Measurements from ENCODE around the gene EDDM13.
"Not testable (repeated sequence)": the region's sequence is repeated elsewhere in the genome, so short reads cannot be mapped to it uniquely, and the experiment has no call there.

EDDM13 gene

DNA sequence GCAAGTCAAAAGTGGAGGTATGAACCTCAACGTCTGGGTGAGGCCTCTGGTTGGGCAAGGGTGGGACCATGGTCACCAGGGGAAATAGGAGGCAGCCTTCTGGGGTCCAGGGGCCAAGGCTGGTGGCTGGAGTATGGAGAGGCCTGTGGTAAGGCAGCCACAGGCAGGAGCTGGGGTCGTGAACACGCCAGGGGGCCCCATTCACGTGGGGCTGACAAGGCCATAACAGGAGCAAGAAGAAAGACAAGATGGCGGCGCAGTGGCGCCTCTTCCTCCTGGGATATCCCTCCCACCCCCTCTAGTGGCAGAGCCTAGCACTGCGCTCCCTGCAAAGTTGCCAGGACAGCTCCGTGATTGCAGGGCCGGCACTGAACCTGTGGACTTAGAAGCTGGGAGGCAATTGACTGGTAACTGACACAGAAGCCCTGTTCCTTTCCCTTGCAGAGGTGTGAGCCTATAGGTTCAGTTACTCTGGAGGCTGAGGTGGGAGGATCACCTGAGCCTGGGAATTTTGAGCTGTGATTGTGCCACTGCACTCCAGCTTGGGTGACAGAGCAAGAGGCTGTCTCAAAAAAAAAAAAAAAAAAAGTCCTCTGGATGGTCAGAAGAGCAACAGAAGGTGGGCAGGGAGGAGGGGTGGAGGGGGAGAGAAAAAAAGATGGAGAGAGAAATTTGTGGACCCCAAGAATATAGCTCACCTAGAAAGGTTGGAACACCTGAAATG is 19.7 kb upstream of the EDDM13 start:
- ChIA-PET CTCF (interaction anchor here (0.6 to 7.5 kb wide), 43 partner anchors 8 to 1049 kb away, joined by 3 to 130 read pairs (median 6); partner anchors contain the start of gene ZSCAN5A), POLR2A (no interaction called here)
- peak; percentile 85 to 91 (median 90) for DNase-seq
- Histone ChIP-seq H3K27me3 (replicated peaks in 2 of 5; ENCODE audit: control insufficient read depth in 4 of 5, insufficient read depth in 5 of 5, low read length in 4 of 5) (no peaks in the 10 kb centered on the region), H3K27ac (ENCODE audit: insufficient read depth in 1 of 2, low read depth in 1 of 2, low read length in 2 of 2, poor library complexity in 1 of 2, severe bottlenecking in 2 of 2) (no peak overlapping the region), H3K36me3 (ENCODE audit: control insufficient read depth in 4 of 4, insufficient read depth in 4 of 4, low read length in 3 of 4) (no peaks in the 10 kb centered on the region), H3K4me3 (ENCODE audit: control insufficient read depth in 1 of 7, extremely low read depth in 1 of 7, insufficient read depth in 4 of 7, low read depth in 2 of 7, low read length in 6 of 7) (peak overlapping the region in 1 of 7 experiments; percentile 7), H3K4me1 (ENCODE audit: control extremely low read depth in 1 of 4, control insufficient read depth in 4 of 4, insufficient read depth in 4 of 4, low read length in 3 of 4) (no peaks in the 10 kb centered on the region), H3K9me3 (ENCODE audit: control extremely low read depth in 1 of 5, control insufficient read depth in 4 of 5, insufficient read depth in 2 of 5, low read depth in 1 of 5, low read length in 4 of 5) (no peaks in the 10 kb centered on the region)
- WGBS (ENCODE audit: insufficient coverage): 47% methylated on average over 7 of the region's 10 CpGs

DNA sequence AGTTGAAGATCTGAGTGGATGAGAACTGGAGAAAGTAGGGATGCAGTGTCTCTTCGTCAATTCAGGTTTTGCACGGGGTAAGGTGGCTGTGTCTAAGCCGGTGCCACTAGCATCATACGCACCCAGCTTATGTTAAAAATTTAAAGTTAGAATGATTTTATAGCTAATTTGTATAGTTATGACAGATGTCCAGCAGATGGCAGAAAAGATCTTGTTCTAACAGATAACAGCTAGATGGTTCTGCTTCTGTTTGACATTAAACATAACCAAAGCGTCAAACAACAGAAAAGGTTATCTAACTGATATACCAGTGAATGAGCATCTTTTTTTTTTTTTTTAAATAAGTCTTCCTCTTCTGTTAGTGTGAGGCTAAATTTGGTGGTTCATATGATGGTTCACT is 18.8 kb upstream of the EDDM13 start:
- peak; percentile 76 to 87 (median 84) for DNase-seq
- CTCF ChIA-PET: interaction anchor here (0.7 to 7.5 kb wide), 28 partner anchors 7 to 1049 kb away, joined by 3 to 130 read pairs (median 8); partner anchors contain the start of gene ZSCAN5A
- Histone ChIP-seq H3K9me3 (ENCODE audit: control extremely low read depth in 1 of 5, control insufficient read depth in 4 of 5, insufficient read depth in 2 of 5, low read depth in 1 of 5, low read length in 4 of 5) (no peaks in the 10 kb centered on the region), H3K4me3 (ENCODE audit: control insufficient read depth in 1 of 7, extremely low read depth in 1 of 7, insufficient read depth in 4 of 7, low read depth in 2 of 7, low read length in 6 of 7) (no peak overlapping the region), H3K27me3 (replicated peaks in 2 of 5; ENCODE audit: control insufficient read depth in 4 of 5, insufficient read depth in 5 of 5, low read length in 4 of 5) (no peaks in the 10 kb centered on the region), H3K4me1 (ENCODE audit: control extremely low read depth in 1 of 4, control insufficient read depth in 4 of 4, insufficient read depth in 4 of 4, low read length in 3 of 4) (no peaks in the 10 kb centered on the region), H3K27ac (ENCODE audit: insufficient read depth in 1 of 2, low read depth in 1 of 2, low read length in 2 of 2, poor library complexity in 1 of 2, severe bottlenecking in 2 of 2) (no peak overlapping the region), H3K36me3 (ENCODE audit: control insufficient read depth in 4 of 4, insufficient read depth in 4 of 4, low read length in 3 of 4) (no peaks in the 10 kb centered on the region)
- no CpG with 5 or more reads among the region's 5 CpGs for WGBS (ENCODE audit: insufficient coverage)
- POLR2A ChIA-PET: no interaction called here

DNA sequence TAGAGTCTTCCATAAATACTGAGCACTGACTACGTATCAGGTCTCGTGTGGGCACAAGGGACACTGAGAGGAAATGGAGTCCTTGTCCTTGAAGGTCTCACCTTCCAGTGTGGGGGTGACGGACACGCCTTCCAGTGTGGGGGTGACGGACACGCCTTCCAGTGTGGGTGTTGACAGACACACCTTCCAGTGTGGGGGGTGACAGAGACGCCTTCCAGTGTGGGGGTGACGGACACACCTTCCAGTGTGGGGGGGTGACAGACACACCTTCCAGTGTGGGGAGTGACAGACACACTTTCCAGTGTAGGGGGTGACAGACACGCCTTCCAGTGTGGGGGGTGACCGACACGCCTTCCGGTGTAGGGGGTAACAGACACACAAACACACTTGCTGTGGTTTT is 14.3 kb upstream of the EDDM13 start:
- H3K36me3 ChIP-seq (ENCODE audit: control insufficient read depth in 4 of 4, insufficient read depth in 4 of 4, low read length in 3 of 4): peaks cover 0 to 4% (median under 1%) of the 10 kb centered on the region in 4 experiments
- ChIA-PET POLR2A (no interaction called here), CTCF (no interaction called here)
- no peak for DNase-seq
- H3K27me3 ChIP-seq (replicated peaks in 2 of 5; ENCODE audit: control insufficient read depth in 4 of 5, insufficient read depth in 5 of 5, low read length in 4 of 5): no peaks in the 10 kb centered on the region
- 94% methylated on average over 10 of the region's 12 CpGs for WGBS (ENCODE audit: insufficient coverage)
- H3K4me1 ChIP-seq (ENCODE audit: control extremely low read depth in 1 of 4, control insufficient read depth in 4 of 4, insufficient read depth in 4 of 4, low read length in 3 of 4): peaks cover 0 to 3% (median 0%) of the 10 kb centered on the region in 4 experiments
- no peaks in the 10 kb centered on the region for H3K9me3 ChIP-seq (ENCODE audit: control extremely low read depth in 1 of 5, control insufficient read depth in 4 of 5, insufficient read depth in 2 of 5, low read depth in 1 of 5, low read length in 4 of 5)
- H3K4me3 ChIP-seq (ENCODE audit: control insufficient read depth in 1 of 7, extremely low read depth in 1 of 7, insufficient read depth in 4 of 7, low read depth in 2 of 7, low read length in 6 of 7): no peak overlapping the region
- H3K27ac ChIP-seq (ENCODE audit: insufficient read depth in 1 of 2, low read depth in 1 of 2, low read length in 2 of 2, poor library complexity in 1 of 2, severe bottlenecking in 2 of 2): no peak overlapping the region

DNA sequence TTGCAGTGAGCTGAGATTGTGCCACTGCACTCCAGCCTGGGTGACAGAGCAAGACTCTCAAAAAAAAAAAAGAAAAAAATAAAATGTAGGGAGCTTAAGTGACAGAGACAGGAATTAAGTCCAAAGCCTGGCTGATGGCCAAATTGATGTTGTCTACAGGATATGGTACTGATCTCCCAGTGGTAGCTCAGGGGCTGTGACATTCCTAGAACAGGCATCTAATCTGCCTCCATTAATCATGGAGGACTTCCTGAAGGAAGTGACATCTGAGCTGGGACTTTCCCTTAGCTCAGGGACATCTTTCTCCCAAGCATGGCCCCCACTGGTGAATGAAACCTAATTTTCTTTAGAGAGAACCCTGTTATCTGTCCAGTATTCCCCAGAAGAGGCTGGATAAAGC is 11.4 kb upstream of the EDDM13 start:
- DNase-seq: peak in 2 of 3 donors; percentile 3 to 5
- Histone ChIP-seq H3K4me1 (ENCODE audit: control extremely low read depth in 1 of 4, control insufficient read depth in 4 of 4, insufficient read depth in 4 of 4, low read length in 3 of 4) (peaks cover 0 to 3% (median 0%) of the 10 kb centered on the region in 4 experiments), H3K36me3 (ENCODE audit: control insufficient read depth in 4 of 4, insufficient read depth in 4 of 4, low read length in 3 of 4) (peaks cover 0 to 4% (median under 1%) of the 10 kb centered on the region in 4 experiments), H3K4me3 (ENCODE audit: control insufficient read depth in 1 of 7, extremely low read depth in 1 of 7, insufficient read depth in 4 of 7, low read depth in 2 of 7, low read length in 6 of 7) (no peak overlapping the region), H3K9me3 (ENCODE audit: control extremely low read depth in 1 of 5, control insufficient read depth in 4 of 5, insufficient read depth in 2 of 5, low read depth in 1 of 5, low read length in 4 of 5) (no peaks in the 10 kb centered on the region), H3K27ac (ENCODE audit: insufficient read depth in 1 of 2, low read depth in 1 of 2, low read length in 2 of 2, poor library complexity in 1 of 2, severe bottlenecking in 2 of 2) (no peak overlapping the region), H3K27me3 (replicated peaks in 2 of 5; ENCODE audit: control insufficient read depth in 4 of 5, insufficient read depth in 5 of 5, low read length in 4 of 5) (no peaks in the 10 kb centered on the region)
- POLR2A ChIA-PET: no interaction called here
- CTCF ChIA-PET: interaction anchor here (1.1 to 2.5 kb wide), 6 partner anchors 9 to 72 kb away, joined by 3 to 15 read pairs (median 4); no protein-coding TSS in a partner anchor

DNA sequence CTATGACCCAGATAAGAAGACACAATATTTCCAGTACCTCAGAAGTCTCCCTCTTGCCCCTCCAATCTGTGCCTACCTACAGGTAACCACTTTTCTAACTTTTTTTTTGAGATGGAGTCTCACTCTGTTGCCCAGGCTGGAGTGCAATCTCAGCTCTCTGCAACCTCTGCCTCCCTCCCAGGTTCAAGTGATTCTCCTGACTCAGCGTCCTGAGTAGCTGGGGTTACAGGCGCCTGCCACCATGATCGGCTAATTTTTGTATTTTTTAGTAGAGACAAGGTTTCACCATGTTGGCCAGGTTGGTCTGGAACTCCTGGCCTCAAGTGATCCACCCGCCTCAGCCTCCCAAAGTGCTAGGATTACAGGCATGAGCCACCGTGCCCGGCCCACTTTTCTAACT is 10.6 kb upstream of the EDDM13 start:
- H3K4me3 ChIP-seq (ENCODE audit: control insufficient read depth in 1 of 7, extremely low read depth in 1 of 7, insufficient read depth in 4 of 7, low read depth in 2 of 7, low read length in 6 of 7); POLR2A ChIA-PET; H3K27ac ChIP-seq (ENCODE audit: insufficient read depth in 1 of 2, low read depth in 1 of 2, low read length in 2 of 2, poor library complexity in 1 of 2, severe bottlenecking in 2 of 2); H3K27me3 ChIP-seq (replicated peaks in 2 of 5; ENCODE audit: control insufficient read depth in 4 of 5, insufficient read depth in 5 of 5, low read length in 4 of 5); H3K4me1 ChIP-seq (ENCODE audit: control extremely low read depth in 1 of 4, control insufficient read depth in 4 of 4, insufficient read depth in 4 of 4, low read length in 3 of 4); H3K36me3 ChIP-seq (ENCODE audit: control insufficient read depth in 4 of 4, insufficient read depth in 4 of 4, low read length in 3 of 4); DNase-seq; H3K9me3 ChIP-seq (ENCODE audit: control extremely low read depth in 1 of 5, control insufficient read depth in 4 of 5, insufficient read depth in 2 of 5, low read depth in 1 of 5, low read length in 4 of 5): not testable (repeated sequence)
- CTCF ChIA-PET: interaction anchor here (1.4 to 2.5 kb wide), 3 partner anchors 10 to 71 kb away, joined by 3 to 15 read pairs (median 5); no protein-coding TSS in a partner anchor
- 100% methylated on average over 3 of the region's 6 CpGs for WGBS (ENCODE audit: insufficient coverage)

DNA sequence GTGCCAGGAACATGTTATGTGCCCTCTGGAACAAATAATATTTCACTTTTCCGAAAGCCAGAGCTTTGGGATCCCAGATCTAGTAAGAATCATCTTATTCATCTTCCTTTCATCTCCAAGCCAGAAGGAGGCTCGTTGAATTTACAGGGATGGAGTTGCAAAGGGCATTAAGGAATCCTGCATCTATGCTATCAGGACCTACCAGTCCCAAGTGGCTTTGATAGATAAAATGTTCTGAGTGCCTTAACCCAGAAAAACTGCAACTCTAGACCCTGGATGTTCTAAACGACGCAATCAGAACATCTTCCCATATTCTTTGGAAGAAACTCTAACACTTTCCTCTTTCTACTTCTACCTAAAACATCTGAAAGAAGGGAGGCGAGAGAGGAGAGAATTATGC is 9.2 kb upstream of the EDDM13 start:
- no peak for DNase-seq
- CTCF ChIA-PET: interaction anchor here (1.0 to 5.2 kb wide), 2 partner anchors 11 to 37 kb away, joined by 3 to 31 read pairs; no protein-coding TSS in a partner anchor

DNA sequence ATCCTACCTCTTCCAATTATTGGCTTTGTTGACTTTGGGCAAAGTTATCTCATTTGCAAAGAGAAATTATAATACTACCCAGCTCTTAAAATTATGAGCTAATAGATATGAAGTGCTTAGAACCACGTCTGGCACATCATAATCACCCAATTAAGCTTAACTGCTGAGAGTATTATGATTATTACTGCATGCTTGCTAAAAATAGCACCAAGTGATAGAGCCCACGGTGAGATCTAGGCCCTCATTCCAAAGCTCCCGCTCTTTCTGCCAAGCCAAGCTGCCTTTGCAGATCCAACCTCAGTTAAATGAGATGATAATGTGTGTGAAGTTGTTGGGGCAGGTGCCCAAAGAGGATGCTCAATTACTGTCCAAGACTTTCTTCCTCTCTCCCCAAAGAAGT is 6.5 kb upstream of the EDDM13 start:
- H3K4me3 ChIP-seq (ENCODE audit: control insufficient read depth in 1 of 7, extremely low read depth in 1 of 7, insufficient read depth in 4 of 7, low read depth in 2 of 7, low read length in 6 of 7): no peak overlapping the region
- H3K27ac ChIP-seq (ENCODE audit: insufficient read depth in 1 of 2, low read depth in 1 of 2, low read length in 2 of 2, poor library complexity in 1 of 2, severe bottlenecking in 2 of 2): no peak overlapping the region
- no peaks in the 10 kb centered on the region for H3K9me3 ChIP-seq (ENCODE audit: control extremely low read depth in 1 of 5, control insufficient read depth in 4 of 5, insufficient read depth in 2 of 5, low read depth in 1 of 5, low read length in 4 of 5)
- no peak for DNase-seq
- ChIA-PET POLR2A (no interaction called here), CTCF (interaction anchor here (1.3 to 5.2 kb wide), 3 partner anchors 13 to 67 kb away, joined by 3 to 31 read pairs (median 7); no protein-coding TSS in a partner anchor)
- H3K27me3 ChIP-seq (replicated peaks in 2 of 5; ENCODE audit: control insufficient read depth in 4 of 5, insufficient read depth in 5 of 5, low read length in 4 of 5): no peaks in the 10 kb centered on the region
- peaks cover 0 to 3% (median 0%) of the 10 kb centered on the region in 4 experiments for H3K4me1 ChIP-seq (ENCODE audit: control extremely low read depth in 1 of 4, control insufficient read depth in 4 of 4, insufficient read depth in 4 of 4, low read length in 3 of 4)
- 100% methylated on average over 1 of the region's 3 CpGs for WGBS (ENCODE audit: insufficient coverage)
- peaks cover 0 to 4% (median 2%) of the 10 kb centered on the region in 4 experiments for H3K36me3 ChIP-seq (ENCODE audit: control insufficient read depth in 4 of 4, insufficient read depth in 4 of 4, low read length in 3 of 4)

More for the DNA sequence above, 9.2 kb upstream of the EDDM13 start:
- Histone ChIP-seq H3K9me3 (ENCODE audit: control extremely low read depth in 1 of 5, control insufficient read depth in 4 of 5, insufficient read depth in 2 of 5, low read depth in 1 of 5, low read length in 4 of 5) (no peaks in the 10 kb centered on the region), H3K4me1 (ENCODE audit: control extremely low read depth in 1 of 4, control insufficient read depth in 4 of 4, insufficient read depth in 4 of 4, low read length in 3 of 4) (peaks cover 0 to 3% (median 0%) of the 10 kb centered on the region in 4 experiments), H3K27me3 (replicated peaks in 2 of 5; ENCODE audit: control insufficient read depth in 4 of 5, insufficient read depth in 5 of 5, low read length in 4 of 5) (no peaks in the 10 kb centered on the region), H3K27ac (ENCODE audit: insufficient read depth in 1 of 2, low read depth in 1 of 2, low read length in 2 of 2, poor library complexity in 1 of 2, severe bottlenecking in 2 of 2) (no peak overlapping the region), H3K36me3 (ENCODE audit: control insufficient read depth in 4 of 4, insufficient read depth in 4 of 4, low read length in 3 of 4) (peaks cover 0 to 4% (median 2%) of the 10 kb centered on the region in 4 experiments), H3K4me3 (ENCODE audit: control insufficient read depth in 1 of 7, extremely low read depth in 1 of 7, insufficient read depth in 4 of 7, low read depth in 2 of 7, low read length in 6 of 7) (no peak overlapping the region)
- 100% methylated on average over 4 of the region's 5 CpGs for WGBS (ENCODE audit: insufficient coverage)
- POLR2A ChIA-PET: no interaction called here

Data from common myeloid progenitor, CD34-positive (primary cell).